GM12892 (cell line): ENCODE measurements around the gene UPF3A.

Experiments used
- POLR2A ChIP-seq: IDR thresholded peaks from 2 replicates; pipeline ENCODE4 v1.6.1; 2011; ENCODE audit warnings: low read depth, low read length, control low read depth
- POLR2AphosphoS5 ChIP-seq: IDR thresholded peaks from 2 replicates; pipeline ENCODE4 v1.6.1; 2011; ENCODE audit warnings: low read depth, low read length, control low read depth

DNA sequence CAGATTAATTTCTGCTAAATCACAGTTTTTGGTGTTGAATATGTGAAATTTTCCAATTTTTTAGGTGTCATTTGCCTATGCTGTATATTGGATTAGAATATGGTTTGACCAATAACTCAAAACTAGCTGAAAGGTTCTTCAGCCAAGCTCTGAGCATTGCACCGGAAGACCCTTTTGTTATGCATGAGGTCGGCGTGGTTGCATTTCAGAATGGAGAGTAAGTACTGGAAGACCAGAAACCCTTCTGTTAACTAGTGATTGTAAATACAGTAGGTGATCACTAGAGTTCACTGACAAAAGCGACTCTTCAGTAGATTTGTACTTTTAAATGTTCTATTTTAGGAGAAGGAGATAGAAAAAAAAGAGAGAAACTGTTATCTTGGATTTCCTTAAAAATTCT lies 24.4 kb upstream of the UPF3A start:
- TF ChIP-seq POLR2A (no peak), POLR2AphosphoS5 (no peak)
